Heart right ventricle (tissue), 16 donors: ENCODE measurements around the gene GPR162. TPM values are rescaled to one million over a fixed set of nuclear protein-coding genes. Genes with fewer than 3 reads are reported as not detected.

Experiments used
- ATAC-seq, 8 donors: fragments of 200-7000 bp; cut with Tn5 transposase; one replicate each; pipeline ENCODE4 v1.9.1; 2020; ENCODE audit warnings: mild to moderate bottlenecking in 8 of 8, moderate library complexity in 8 of 8, moderate number of reproducible peaks in 1 of 8
- DNase-seq, 2 donors: peaks; one replicate each; pipeline ENCODE4 v3.0.0-alpha.2; 2020
- H3K27ac ChIP-seq, 10 donors: fragments of 200-600 bp; sonication (generic) in 2 of 10; one replicate each; pipeline versions ENCODE4 v1.5.0 to v1.8.0; 2020 to 2022; ENCODE audit warnings: mild to moderate bottlenecking in 3 of 10
- H3K27me3 ChIP-seq, 7 donors: fragments of 200-600 bp; one replicate each; pipeline ENCODE4 v1.8.0; 2021 to 2022; ENCODE audit warnings: mild to moderate bottlenecking in 2 of 7
- H3K36me3 ChIP-seq, 9 donors: fragments of 200-600 bp; sonication (generic) in 1 of 9; one replicate each; pipeline versions ENCODE4 v1.5.0 to v1.8.0; 2020 to 2022; ENCODE audit warnings: mild to moderate bottlenecking in 2 of 9
- H3K4me1 ChIP-seq, 9 donors: fragments of 200-600 bp; sonication (generic) in 1 of 9; one replicate each; pipeline versions ENCODE4 v1.5.0 to v1.8.0; 2020 to 2022; ENCODE audit warnings: mild to moderate bottlenecking in 4 of 9
- H3K4me3 ChIP-seq, 10 donors: fragments of 200-600 bp; sonication (generic) in 2 of 10; one replicate each; pipeline versions ENCODE4 v1.5.0 to v1.8.0; 2020 to 2022; ENCODE audit warnings: mild to moderate bottlenecking in 7 of 10, moderate library complexity in 2 of 10
- H3K9me3 ChIP-seq, 11 donors: fragments of 200-600 bp in 10 of 11; sonication (generic) in 2 of 11; one replicate each; pipeline versions ENCODE4 v1.5.0 to v1.8.0; 2013 to 2022; ENCODE audit warnings: mild to moderate bottlenecking in 2 of 11, control low read depth in 1 of 11, moderate library complexity in 1 of 11
- CTCF ChIP-seq, 9 donors: fragments of 200-600 bp; sonication (generic) in 2 of 9; IDR thresholded peaks; one replicate each; pipeline versions ENCODE4 v1.5.0 to v1.8.0; 2021 to 2022; ENCODE audit warnings: antibody characterized with exemption in 9 of 9, mild to moderate bottlenecking in 5 of 9, moderate library complexity in 1 of 9
- WGBS, 2 donors: extraction: QIAGEN DNeasy Blood & Tissue Kit; methylation state at CpG; one replicate each; pipeline ENCODE4 v1.1.7; 2013; ENCODE audit warnings: inconsistent platforms in 1 of 2; 5-methylcytosine and 5-hydroxymethylcytosine counted together
- intact Hi-C, 10 donors: fragments of 100-400 bp; cut with DNase I; formaldehyde crosslinking; loops; one replicate each; pipeline versions ENCODE4 v1.11.1 to v1.14.2; 2022
- polyA plus RNA-seq, 2 donors: library from polyadenylated mRNA; stranded (reverse); fragments of 200-250 nt; gene quantifications; one replicate each; pipeline ENCODE4 v1.2.3, GENCODE V29; 2013
- total RNA-seq, 10 donors: library from RNA; stranded (reverse); fragmentation: NEBNext Ultra II Directional in 3 of 10; extraction: Animal tissue kit (Norgen Biotek cat#: 25700) in 3 of 10; gene quantifications; one replicate each; pipeline versions ENCODE4 v1.2.1 to v1.2.4, GENCODE V29; 2021 to 2023
- donor health status: Arrhythmogenic right ventricular cardiomyopathy.
- donor health status: ischemic (EF 13 %, LVEDD 7.1; RV severe dilation, severe dysfunction).
- donor health status: healthy with polysubstance abuse.
- donor health status: DM: no; HTN: yes; CAD: no.
- donor health status: DM: no; HTN: no; CAD: no.
- donor health status: ischemic (EF 25% LVEDD 6.9; RV normal size, moderate dysfunction).
- donor health status: ischemic (EF 25% LVEDD 5.7; RV mildly dilated, moderate dysfunction).
- donor health status: healthy.
- donor health status: DM: yes; HTN: yes; CAD: no.
- donor health status: Ischemic cardiomyopathy.
- donor health status: ischemic (EF 35%, LVEDD 5.7; RV mildly dilated, moderate dysfunction).
- donor health status: nonischemic (EF 11% LVEDD 7.7; RV severe dilation, severe dysfunction).
- donor health status: DM: yes; HTN: yes; CAD: no.
- donor health status: PGD.
- donor health status: ischemic (EF 29% LVEDD 5.4; RV normal size, mild dysfunction).
- donor health status: nonischemic (EF 23%, LVEDD 6.1; RV moderate dilation, normal function).

The GPR162 gene
- total and polyA plus RNA-seq, 12 donors: 1.8 to 16.8 (median 4.2) TPM

- Histone ChIP-seq H3K4me3 (peak overlapping the region; percentile 58 to 95 (median 76)), H3K9me3 (no peaks in the 10 kb centered on the region), H3K27ac (peak overlapping the region; percentile 59 to 91 (median 84)), H3K36me3 (peaks cover 0 to 30% (median 0%) of the 10 kb centered on the region in 9 donors), H3K27me3 (peaks cover 0 to 40% (median 0%) of the 10 kb centered on the region in 7 donors), H3K4me1 (peaks cover 8 to 52% (median 26%) of the 10 kb centered on the region in 9 donors)
- 1% methylated on average over 71 of the region's 71 CpGs for WGBS, 2 donors
- intact Hi-C loops: loop anchor here (5.0 to 10.0 kb wide), 7 partner anchors 52 to 214 kb away; partner anchors contain the start of genes MLF2 (in 7 of the 10) and PTMS (in 1 of the 10)
- ATAC-seq: peak; percentile 11 to 34 (median 24)
- peak in 1 of 2 donors; percentile 45 for DNase-seq
- no peak for TF ChIP-seq CTCF (IDR thresholded peaks at IDR 0.05)
Observed at GRCh38 chr12:6828781-6829535, 7.3 kb downstream of the GPR162 start.

GRCh38 chr12:6829536-6830220 lies 8.1 kb downstream of the GPR162 start:
- TF ChIP-seq CTCF (IDR thresholded peaks at IDR 0.05): peak in 1 of 9 donors; percentile 12
- Histone ChIP-seq H3K36me3 (peaks cover 0 to 37% (median 0%) of the 10 kb centered on the region in 9 donors), H3K4me3 (peak overlapping the region; percentile 58 to 95 (median 76)), H3K4me1 (peaks cover 8 to 59% (median 26%) of the 10 kb centered on the region in 9 donors), H3K9me3 (no peaks in the 10 kb centered on the region), H3K27me3 (peaks cover 0 to 40% (median 0%) of the 10 kb centered on the region in 7 donors), H3K27ac (peak overlapping the region; percentile 59 to 91 (median 84))
- peak in 2 of 8 donors; percentile 2 to 7 for ATAC-seq
- DNase-seq: no peak
- WGBS, 2 donors: 55 to 57% methylated on average over 19 of the region's 19 CpGs
- intact Hi-C loops: loop anchor here (5.0 to 10.0 kb wide), 7 partner anchors 52 to 215 kb away; partner anchors contain the start of genes MLF2 (in 7 of the 10) and PTMS (in 1 of the 10)

GRCh38 chr12:6830286-6830890 lies 8.8 kb downstream of the GPR162 start:
- intact Hi-C loops: no loop called here
- ATAC-seq (no peak), DNase-seq (no peak)
- no peak for TF ChIP-seq CTCF (IDR thresholded peaks at IDR 0.05)
- peaks cover 8 to 62% (median 26%) of the 10 kb centered on the region in 9 donors for H3K4me1 ChIP-seq
- no peak overlapping the region for H3K4me3 ChIP-seq
- peak overlapping the region in 2 of 10 donors; percentile 87 to 90 for H3K27ac ChIP-seq
- no peaks in the 10 kb centered on the region for H3K9me3 ChIP-seq
- peaks cover 0 to 42% (median 0%) of the 10 kb centered on the region in 9 donors for H3K36me3 ChIP-seq
- 83 to 84% methylated on average over 11 of the region's 11 CpGs for WGBS, 2 donors
- H3K27me3 ChIP-seq: peaks cover 0 to 40% (median 0%) of the 10 kb centered on the region in 7 donors

DNA sequence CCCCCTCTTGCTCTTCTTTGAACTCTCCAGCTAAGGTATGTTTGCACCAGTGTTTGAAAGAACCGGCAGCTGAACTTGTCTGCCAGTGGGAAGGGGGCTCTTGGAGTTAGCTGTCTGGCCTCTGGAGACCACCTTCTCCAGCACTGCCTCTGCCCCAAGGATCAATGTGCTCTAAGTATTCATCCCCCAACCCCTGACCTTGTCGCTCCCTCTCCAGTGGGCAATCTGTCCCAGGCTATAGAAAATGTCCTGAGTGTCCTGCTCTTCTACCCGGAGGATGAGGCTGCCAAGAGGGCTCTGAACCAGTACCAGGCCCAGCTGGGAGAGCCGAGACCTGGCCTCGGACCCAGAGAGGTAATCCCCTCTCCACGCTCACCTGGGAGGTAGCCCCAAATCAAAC lies 9.4 kb downstream of the GPR162 start:
- peaks cover 8 to 62% (median 24%) of the 10 kb centered on the region in 9 donors for H3K4me1 ChIP-seq
- H3K36me3 ChIP-seq: peaks cover 0 to 45% (median 0%) of the 10 kb centered on the region in 9 donors
- no peak overlapping the region for H3K4me3 ChIP-seq
- H3K27me3 ChIP-seq: peaks cover 0 to 40% (median 0%) of the 10 kb centered on the region in 7 donors
- intact Hi-C loops: no loop called here
- no peaks in the 10 kb centered on the region for H3K9me3 ChIP-seq
- no peak for TF ChIP-seq CTCF (IDR thresholded peaks at IDR 0.05)
- DNase-seq: no peak
- H3K27ac ChIP-seq: no peak overlapping the region
- ATAC-seq: no peak
- WGBS, 2 donors: 88 to 93% methylated on average over 6 of the region's 6 CpGs
